ENCODE measurements around the gene POGZ.
A peak's percentile ranks its signal among the peaks of the same experiment; 100 is the strongest.

The POGZ gene

DNA sequence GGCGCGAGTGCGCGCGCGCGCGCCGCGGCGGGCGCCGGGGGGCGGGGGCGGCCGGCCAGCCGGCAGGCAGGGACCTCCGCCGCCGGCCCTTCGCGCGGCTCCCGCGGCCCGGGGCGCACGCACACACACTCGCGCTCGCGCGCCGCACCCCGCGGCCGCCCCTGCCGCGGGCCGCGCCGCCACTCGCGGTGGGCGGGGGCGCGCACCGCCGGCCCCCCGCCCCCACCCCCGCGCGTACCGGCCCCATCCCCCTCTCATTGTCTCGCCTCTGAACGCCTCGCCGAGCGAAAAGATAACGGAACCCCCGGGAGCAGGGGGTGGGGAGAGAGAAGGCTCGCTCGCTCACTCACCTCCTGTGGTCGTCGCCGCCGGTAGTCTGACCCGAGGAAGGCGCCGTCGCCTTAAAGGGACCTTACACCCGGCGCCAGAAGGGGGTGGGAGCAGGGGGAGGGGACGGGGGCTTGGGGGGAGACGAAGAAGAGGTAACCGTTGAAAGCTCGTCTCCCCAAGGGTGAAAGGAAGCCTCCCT lies 428 bp downstream of the POGZ start:
- Histone ChIP-seq H3K4me3 (peak overlapping the region; percentile 91), H3K27ac (peak overlapping the region; percentile 93 to 100)
- TF ChIP-seq CTCF (IDR thresholded peaks at IDR 0.05): no peak
- DNase-seq (ENCODE audit: low spot score): no peak

GRCh38 chr1:151457911-151458801 lies 1.1 kb downstream of the POGZ start:
- Histone ChIP-seq H3K4me3 (peak overlapping the region; percentile 91), H3K27ac (peak overlapping the region; percentile 92 to 100)
- DNase-seq (ENCODE audit: low spot score): no peak
- no peak for TF ChIP-seq CTCF (IDR thresholded peaks at IDR 0.05)

DNA sequence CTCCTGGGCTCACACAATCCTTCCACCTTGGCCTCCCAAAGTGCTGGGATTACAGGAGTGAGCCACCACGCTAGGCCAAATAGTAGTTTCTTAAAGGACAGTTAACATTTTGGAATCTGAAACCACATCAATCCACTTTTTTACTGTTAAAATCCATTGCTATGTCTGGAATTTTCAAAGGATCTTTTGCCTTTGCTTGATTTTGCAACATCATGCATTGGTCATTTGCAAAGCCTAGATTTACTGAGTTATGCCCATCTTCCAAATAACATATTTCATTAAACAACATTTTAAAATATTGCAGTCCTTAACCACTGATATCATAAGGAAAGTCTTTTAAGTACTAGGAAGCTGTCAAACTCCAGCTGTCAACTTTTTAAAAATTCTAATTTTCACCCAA lies 3.3 kb downstream of the POGZ start:
- TF ChIP-seq CTCF (IDR thresholded peaks at IDR 0.05): no peak
- Histone ChIP-seq H3K27ac (no peak overlapping the region), H3K4me3 (no peak overlapping the region)
- DNase-seq (ENCODE audit: low spot score): no peak

- H3K27ac ChIP-seq: no peak overlapping the region
- DNase-seq (ENCODE audit: low spot score): no peak
- no peak for TF ChIP-seq CTCF (IDR thresholded peaks at IDR 0.05)
- H3K4me3 ChIP-seq: no peak overlapping the region
These were observed 4.1 kb downstream of the POGZ start for GRCh38 chr1:151455231-151455630.

- H3K27ac ChIP-seq: no peak overlapping the region
- no peak for DNase-seq (ENCODE audit: low spot score)
- TF ChIP-seq CTCF (IDR thresholded peaks at IDR 0.05): no peak
These were observed 11.6 kb downstream of the POGZ start for GRCh38 chr1:151447696-151448095.

DNA sequence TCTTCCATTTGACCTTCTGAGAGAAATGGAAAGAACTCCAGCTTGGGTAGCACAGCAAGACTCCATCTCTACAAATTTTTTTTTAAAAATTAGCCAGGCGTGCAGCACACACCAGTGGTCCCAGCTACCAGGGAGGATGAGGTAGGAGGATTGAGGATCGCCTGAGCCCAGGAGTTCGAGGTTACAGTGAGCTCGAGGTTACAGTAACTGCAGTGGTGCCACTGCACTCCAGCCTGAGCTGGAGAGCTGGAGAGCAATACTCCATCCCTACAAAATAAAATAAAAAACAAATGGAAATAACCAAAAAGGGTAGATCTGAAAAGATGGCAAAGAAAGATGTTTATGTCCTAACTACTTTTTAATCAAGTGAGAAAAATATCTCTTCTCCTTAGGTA lies 14.5 kb downstream of the POGZ start:
- Histone ChIP-seq H3K4me3 (no peak overlapping the region), H3K27ac (no peak overlapping the region)
- no peak for DNase-seq (ENCODE audit: low spot score)
- TF ChIP-seq CTCF (IDR thresholded peaks at IDR 0.05): no peak

More at GRCh38 chr1:151447696-151448095, 11.6 kb downstream of the POGZ start:
- H3K4me3 ChIP-seq: no peak overlapping the region

All from coronary artery (tissue), 2 donors.